Transverse colon (tissue), 4 donors: ENCODE data around the gene FUT7.

Experiments used
- CTCF ChIP-seq, 5 experiments: fragments of 200-600 bp in 3 of 5; fragments of 450-650 bp in 2 of 5; sonication (generic) in 3 of 5; IDR thresholded peaks; 1 replicate in 2 of 5; 2 replicates in 3 of 5; pipeline ENCODE4 v1.5.1; 2016 to 2017; ENCODE audit warnings: antibody characterized with exemption in 5 of 5, inconsistent platforms in 3 of 5, mild to moderate bottlenecking in 2 of 5, moderate library complexity in 1 of 5
- POLR2A ChIP-seq: fragments of 450-650 bp; IDR thresholded peaks from one replicate; pipeline ENCODE4 v1.6.1; 2016; ENCODE audit warnings: antibody characterized with exemption, mild to moderate bottlenecking, moderate library complexity
- POLR2AphosphoS5 ChIP-seq, 3 donors: sonication (generic); formaldehyde crosslinking; IDR thresholded peaks; one replicate each; pipeline ENCODE4 v1.6.1; 2016; ENCODE audit warnings: antibody characterized with exemption in 3 of 3

GRCh38 chr9:137067860-137068538, 36.1 kb upstream of the FUT7 start:
- peak; percentile 73 to 96 (median 85) for TF ChIP-seq CTCF (IDR thresholded peaks at IDR 0.05)
- no peak for TF ChIP-seq POLR2AphosphoS5 (IDR thresholded peaks at IDR 0.05)
- no peak for TF ChIP-seq POLR2A
